DOHH2 (cell line): ENCODE results near the gene C16orf96.

Experiments used
- H3F3A ChIP-seq: fragments of 200-600 bp; sonication (generic), shearing (Covaris generic); 2 replicates; pipeline ENCODE4 v1.6.0; 2016; ENCODE audit warnings: antibody characterized with exemption, mild to moderate bottlenecking; ENCODE audit not compliant: control insufficient read depth, insufficient read depth
- H3K27ac ChIP-seq: fragments of 200-600 bp; sonication (generic); 2 replicates; pipeline ENCODE4 v1.5.1; 2014; ENCODE audit warnings: low read depth, mild to moderate bottlenecking, low read length, moderate library complexity
- H3K27me3 ChIP-seq: fragments of 200-600 bp; sonication (generic); 2 replicates; pipeline ENCODE4 v1.6.1; 2014; ENCODE audit warnings: mild to moderate bottlenecking, low read length, mixed read lengths; ENCODE audit not compliant: control insufficient read depth
- H3K36me3 ChIP-seq: fragments of 200-600 bp; sonication (generic); 2 replicates; pipeline ENCODE4 v1.6.1; 2014; ENCODE audit warnings: mild to moderate bottlenecking, low read length, moderate library complexity, mixed read lengths; ENCODE audit not compliant: control insufficient read depth
- H3K4me1 ChIP-seq: fragments of 200-600 bp; sonication (generic); 2 replicates; pipeline ENCODE4 v1.6.1; 2014; ENCODE audit warnings: mild to moderate bottlenecking, low read length, mixed read lengths; ENCODE audit not compliant: control insufficient read depth
- H3K4me2 ChIP-seq: fragments of 200-600 bp; sonication (generic); 2 replicates; pipeline ENCODE4 v1.6.0; 2014; ENCODE audit warnings: mild to moderate bottlenecking, low read length, moderate library complexity
- H3K4me3 ChIP-seq: fragments of 200-600 bp; sonication (generic); 2 replicates; pipeline ENCODE4 v1.5.1; 2014; ENCODE audit warnings: mild to moderate bottlenecking, low read length, mixed read lengths
- H3K79me2 ChIP-seq: fragments of 200-600 bp; sonication (generic); 2 replicates; pipeline ENCODE4 v1.6.1; 2014; ENCODE audit warnings: mild to moderate bottlenecking, low read length, mixed read lengths; ENCODE audit not compliant: control insufficient read depth
- H3K9me2 ChIP-seq: fragments of 200-600 bp; sonication (generic); replicated peaks from 2 replicates; pipeline ENCODE4 v1.6.1; 2014; ENCODE audit warnings: mild to moderate bottlenecking, low read length, mixed read lengths; ENCODE audit not compliant: control insufficient read depth
- H3K9me3 ChIP-seq: fragments of 200-600 bp; sonication (generic); 2 replicates; pipeline ENCODE4 v1.6.1; 2014; ENCODE audit warnings: antibody characterized with exemption, low read length, mixed read lengths; ENCODE audit not compliant: control insufficient read depth, insufficient read depth
- H4K20me1 ChIP-seq: fragments of 200-600 bp; sonication (generic); 2 replicates; pipeline ENCODE4 v1.6.0; 2014; ENCODE audit warnings: low read depth, mild to moderate bottlenecking, antibody characterized with exemption, low read length, moderate library complexity; ENCODE audit not compliant: control insufficient read depth, insufficient read depth
- CTCF ChIP-seq: fragments of 200-600 bp; sonication (generic); IDR thresholded peaks from one replicate; pipeline ENCODE4 v1.5.1; 2014; ENCODE audit warnings: antibody characterized with exemption, mild to moderate bottlenecking, low read depth, low read length; ENCODE audit not compliant: poor library complexity, severe bottlenecking
- EZH2phosphoT487 ChIP-seq: fragments of 200-600 bp; sonication (generic); IDR thresholded peaks from 2 replicates; pipeline ENCODE4 v1.6.1; 2017; ENCODE audit warnings: borderline replicate concordance, mild to moderate bottlenecking, antibody characterized with exemption, low read length, moderate library complexity, mixed read lengths

The C16orf96 gene

GRCh38 chr16:4548124-4548523 is 8.0 kb upstream of the C16orf96 start:
- Histone ChIP-seq H3F3A (no peaks in the 10 kb centered on the region), H3K36me3 (no peaks in the 10 kb centered on the region), H3K27me3 (no peaks in the 10 kb centered on the region; the same call in 1 of the 2 replicates), H3K9me2 (no peaks in the 10 kb centered on the region), H3K79me2 (no peaks in the 10 kb centered on the region), H3K9me3 (no peaks in the 10 kb centered on the region), H3K4me3 (no peak overlapping the region), H3K4me1 (peaks cover 14% of the 10 kb centered on the region), H4K20me1 (no peaks in the 10 kb centered on the region), H3K4me2 (no peak overlapping the region), H3K27ac (no peak overlapping the region)
- TF ChIP-seq EZH2phosphoT487, result no peak
- no peak for TF ChIP-seq CTCF

- Histone ChIP-seq H3K36me3 (no peaks in the 10 kb centered on the region), H4K20me1 (no peaks in the 10 kb centered on the region), H3K79me2 (no peaks in the 10 kb centered on the region), H3K9me2 (no peaks in the 10 kb centered on the region), H3K4me2 (no peak overlapping the region), H3K27ac (no peak overlapping the region), H3F3A (no peaks in the 10 kb centered on the region), H3K27me3 (no peaks in the 10 kb centered on the region; the same call in 1 of the 2 replicates), H3K9me3 (no peaks in the 10 kb centered on the region), H3K4me1 (peaks cover 2% of the 10 kb centered on the region), H3K4me3 (no peak overlapping the region)
- TF ChIP-seq CTCF, result no peak
- TF ChIP-seq EZH2phosphoT487, result no peak
Observed at GRCh38 chr16:4550591-4550990, 5.5 kb upstream of the C16orf96 start.

- H4K20me1 ChIP-seq, result no peaks in the 10 kb centered on the region
- no peaks in the 10 kb centered on the region; the same call in 1 of the 2 replicates for H3K27me3 ChIP-seq
- H3K4me1 ChIP-seq, result no peaks in the 10 kb centered on the region
- no peaks in the 10 kb centered on the region for H3K9me2 ChIP-seq
- no peaks in the 10 kb centered on the region for H3F3A ChIP-seq
- no peak overlapping the region for H3K27ac ChIP-seq
- no peak overlapping the region for H3K4me3 ChIP-seq
- H3K9me3 ChIP-seq, result no peaks in the 10 kb centered on the region
- TF ChIP-seq EZH2phosphoT487, result no peak
- TF ChIP-seq CTCF, result no peak
- H3K4me2 ChIP-seq, result no peak overlapping the region
- no peaks in the 10 kb centered on the region for H3K79me2 ChIP-seq
- no peaks in the 10 kb centered on the region for H3K36me3 ChIP-seq
Observed at GRCh38 chr16:4552541-4552940, 3.6 kb upstream of the C16orf96 start.
